Epithelial cell of proximal tubule (primary cell): ENCODE results near the gene SELE. TPM values are rescaled to one million over a fixed set of nuclear protein-coding genes. Genes with fewer than 3 reads are reported as not detected.
"Not testable (repeated sequence)": the region's sequence is repeated elsewhere in the genome, so short reads cannot be mapped to it uniquely, and the experiment has no call there.

Experiments
- DNase-seq: peaks from one replicate; pipeline ENCODE4 v3.0.0-alpha.2; 2011; ENCODE audit warnings: low read depth
- H3K4me3 ChIP-seq: 2 replicates; pipeline ENCODE4 v1.5.1; 2011; ENCODE audit warnings: low read depth, mild to moderate bottlenecking, low read length
- CTCF ChIP-seq: conservative IDR thresholded peaks from 2 replicates; pipeline ENCODE4 v1.5.1; 2012; ENCODE audit warnings: low read depth, mild to moderate bottlenecking, low read length
- total RNA-seq: library from RNA; depleted of rRNA; stranded (reverse); fragments of >200 nt; gene quantifications from 2 replicates; pipeline ENCODE4 v1.2.3, GENCODE V29; 2015

The SELE gene
- total RNA-seq, 1 donor from 2014 or later, result not detected

- no peak for DNase-seq
- no peak overlapping the region for H3K4me3 ChIP-seq
- TF ChIP-seq CTCF, result no peak
Measured at GRCh38 chr1:169724168-169724567, 9.7 kb downstream of the SELE start.

GRCh38 chr1:169723763-169724162 lies 10.1 kb downstream of the SELE start:
- no peak overlapping the region for H3K4me3 ChIP-seq
- TF ChIP-seq CTCF, result no peak
- DNase-seq, result no peak

- no peak for DNase-seq
- H3K4me3 ChIP-seq, result no peak overlapping the region
- no peak for TF ChIP-seq CTCF
Measured at GRCh38 chr1:169722779-169723178, 11.1 kb downstream of the SELE start.

DNA sequence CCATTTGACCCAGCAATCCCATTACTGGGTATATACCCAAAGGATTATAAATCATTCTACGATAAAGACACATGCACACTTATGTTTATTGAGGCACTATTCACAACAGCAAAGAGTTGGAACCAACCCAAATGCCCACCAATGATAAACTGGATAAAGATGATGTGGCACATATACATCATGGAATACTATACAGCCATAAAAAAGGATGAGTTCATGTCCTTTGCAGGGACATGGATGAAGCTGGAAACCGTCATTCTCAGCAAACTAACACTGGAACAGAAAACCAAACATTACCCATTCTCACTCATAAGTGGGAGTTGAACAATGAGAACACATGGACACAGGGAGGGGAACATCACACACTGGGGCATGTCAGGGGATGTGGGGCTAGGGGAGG lies 18.8 kb downstream of the SELE start:
- not testable (repeated sequence) for H3K4me3 ChIP-seq, DNase-seq

DNA sequence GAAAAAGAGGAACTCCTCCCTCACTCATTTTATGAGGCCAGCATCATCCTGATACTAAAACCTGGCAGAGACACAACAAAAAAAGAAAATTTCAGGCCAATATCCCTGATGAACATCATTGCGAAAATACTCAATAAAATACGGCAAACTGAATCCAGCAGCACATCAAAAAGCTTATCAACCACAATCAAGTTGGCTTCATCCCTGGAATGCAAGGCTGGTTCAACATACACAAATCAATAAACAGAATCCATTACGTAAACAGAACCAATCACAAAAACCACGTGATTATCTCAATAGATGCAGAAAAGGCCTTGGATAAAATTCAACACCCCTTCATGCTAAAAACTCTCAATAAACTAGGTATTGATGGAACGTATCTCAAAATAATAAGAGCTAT lies 20.8 kb downstream of the SELE start:
- not testable (repeated sequence) for DNase-seq, H3K4me3 ChIP-seq

- no peak for TF ChIP-seq CTCF
- DNase-seq, result no peak
- H3K4me3 ChIP-seq, result no peak overlapping the region
Measured at GRCh38 chr1:169712309-169712631, 21.6 kb downstream of the SELE start.

GRCh38 chr1:169711469-169712308 lies 22.2 kb downstream of the SELE start, which contains the start of gene SELL:
Gene SELL (minus strand): TSS chr1:169711620. CDS start chr1:169711498, 122 bp downstream.
- peak within 1 kb of the TSS; percentile 42 for H3K4me3 ChIP-seq
- DNase-seq, result peak; percentile 37
- peak; percentile 95 for TF ChIP-seq CTCF

GRCh38 chr1:169708647-169709046 lies 25.2 kb downstream of the SELE start:
- DNase-seq, result no peak
- no peak for TF ChIP-seq CTCF
- no peak overlapping the region for H3K4me3 ChIP-seq
